Epithelial cell of esophagus (primary cell): ENCODE results near the gene GPC4.

ENCODE experiments used
- DNase-seq: peaks from one replicate; pipeline ENCODE4 v3.0.0; 2010; ENCODE audit warnings: low read depth
- H3K4me3 ChIP-seq: 2 replicates; pipeline ENCODE4 v1.5.1; 2011; ENCODE audit warnings: mild to moderate bottlenecking, low read length, control low read depth
- CTCF ChIP-seq: IDR thresholded peaks from 2 replicates; pipeline ENCODE4 v1.5.1; 2011; ENCODE audit warnings: low read depth, mild to moderate bottlenecking, low read length, control low read depth, inconsistent platforms; ENCODE audit not compliant: insufficient read depth; ENCODE audit errors: missing control alignments

The GPC4 gene

GRCh38 chrX:133415276-133416105 is at the start of gene GPC4:
TSS of gene GPC4 (minus strand) at chrX:133415489. CDS start at chrX:133414965, 524 bp downstream.
- TF ChIP-seq CTCF = no peak
- peak; percentile 54 for DNase-seq
- peak within 1 kb of the TSS; percentile 38 for H3K4me3 ChIP-seq

DNA sequence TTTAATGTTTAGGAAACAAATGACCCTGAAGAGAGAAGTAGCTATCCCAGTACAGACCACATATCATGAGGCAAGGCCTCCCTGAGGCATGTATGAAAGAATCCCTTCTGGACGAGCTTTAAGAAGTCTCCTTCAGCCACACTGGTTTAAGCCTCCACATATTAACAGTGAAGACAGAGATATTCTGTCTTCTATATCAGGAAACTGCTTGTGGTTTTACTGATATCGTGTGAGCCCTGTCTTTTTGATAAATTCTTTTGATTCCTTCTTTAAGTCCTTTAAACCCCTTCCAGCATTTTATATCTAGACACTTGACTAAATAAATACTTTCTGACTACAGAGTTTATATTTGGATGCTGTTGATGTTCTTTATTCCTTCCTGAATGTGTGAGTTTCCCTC is 45.9 kb upstream of the GPC4 start:
- H3K4me3 ChIP-seq = no peak overlapping the region
- no peak for DNase-seq
- no peak for TF ChIP-seq CTCF

GRCh38 chrX:133454924-133455323 is 39.6 kb upstream of the GPC4 start:
- TF ChIP-seq CTCF = no peak
- DNase-seq = no peak
- H3K4me3 ChIP-seq = no peak overlapping the region

DNA sequence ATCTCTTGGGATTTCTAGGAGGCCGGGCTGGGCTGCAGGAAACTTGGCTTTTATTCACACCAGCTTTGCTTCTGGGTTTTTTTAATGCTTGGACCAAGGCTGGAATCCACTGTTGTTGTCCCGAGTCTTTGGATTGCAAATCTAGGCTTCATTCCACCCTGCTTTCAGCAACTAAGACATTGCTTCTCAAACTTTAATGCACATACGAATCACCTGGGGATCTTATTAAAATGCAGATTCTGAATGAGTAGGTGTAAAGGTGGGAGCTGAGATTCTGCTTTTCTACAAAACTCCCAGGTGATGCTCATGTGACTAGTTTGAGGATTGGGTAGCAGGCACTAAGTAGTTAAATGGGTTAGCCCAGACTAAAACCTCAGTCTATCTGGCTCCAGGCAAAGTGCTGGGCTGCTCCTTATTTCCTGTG is 39.2 kb upstream of the GPC4 start:
- no peak for TF ChIP-seq CTCF
- no peak for DNase-seq

DNA sequence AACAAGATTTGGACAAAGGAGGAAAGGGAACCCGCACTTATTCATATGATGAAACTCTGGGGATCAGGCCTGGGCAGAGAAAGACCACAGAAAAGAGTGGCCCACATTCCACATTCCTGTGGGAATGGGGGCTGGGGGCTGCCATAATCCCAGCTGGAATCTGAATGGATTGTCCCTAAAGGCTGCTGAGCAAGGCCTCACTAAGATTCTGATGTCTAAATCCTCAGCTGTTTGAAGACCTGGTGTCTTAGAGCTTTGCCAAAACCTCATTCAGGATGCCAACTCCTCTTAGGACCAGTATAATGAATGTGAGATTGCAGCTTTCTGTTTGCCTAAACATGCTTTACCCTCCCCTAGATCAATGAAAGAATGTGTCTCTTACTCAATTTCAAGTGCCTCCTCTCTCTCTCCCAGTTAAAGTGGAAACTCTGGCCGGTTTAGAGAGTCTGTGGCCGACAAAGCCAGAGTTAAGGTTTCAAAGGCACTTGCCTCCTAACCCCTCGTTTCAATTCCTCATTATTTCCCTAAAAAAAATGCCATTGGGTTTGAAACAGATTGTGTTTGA is 33.3 kb upstream of the GPC4 start:
- TF ChIP-seq CTCF = no peak
- no peak overlapping the region for H3K4me3 ChIP-seq
- peak; percentile 47 for DNase-seq

More for the DNA sequence above, 39.2 kb upstream of the GPC4 start:
- H3K4me3 ChIP-seq = no peak overlapping the region

DNA sequence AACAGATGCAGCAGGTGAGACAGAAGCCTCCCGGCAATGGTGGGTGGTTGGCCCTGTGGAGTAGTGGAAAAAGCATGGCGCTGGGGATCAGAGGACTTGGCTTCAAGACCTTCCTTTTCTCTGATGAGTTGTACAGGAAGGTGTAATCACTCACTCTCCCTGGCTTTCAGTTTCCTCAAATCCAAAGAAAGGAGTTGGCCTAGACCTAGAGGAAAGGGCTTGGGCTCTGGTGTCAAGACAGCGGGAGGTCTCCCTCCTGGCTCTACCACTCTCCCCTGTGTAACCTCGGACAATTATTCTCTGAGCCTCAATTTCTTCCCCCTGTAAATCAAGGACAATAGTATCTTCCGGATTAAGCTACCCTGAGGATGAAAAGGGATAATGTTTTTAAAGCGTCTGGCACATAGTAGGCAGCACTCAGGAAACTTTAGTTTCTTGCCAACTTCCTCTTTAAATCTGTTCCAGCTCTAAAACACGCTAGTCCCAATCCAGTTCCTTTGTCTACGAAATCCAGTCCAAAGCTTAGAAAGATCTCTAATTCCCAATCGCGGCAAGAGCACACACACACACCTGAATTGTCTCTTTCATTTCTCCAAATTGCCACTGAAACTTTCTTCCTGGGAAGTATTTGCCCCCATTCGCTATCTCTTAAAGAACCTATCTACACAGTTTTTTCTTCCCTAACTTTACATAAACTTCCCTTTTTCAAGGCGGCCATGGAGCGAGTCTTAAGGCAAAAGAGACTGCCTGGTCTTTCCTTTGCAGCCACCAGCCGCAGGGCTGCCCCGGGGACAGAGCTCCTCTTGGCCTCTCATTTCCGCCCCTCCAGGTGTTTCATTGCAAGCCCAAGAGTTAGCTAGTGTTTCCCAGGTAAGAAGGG is 29.9 kb upstream of the GPC4 start:
- DNase-seq = peak; percentile 61
- peak overlapping the region; percentile 31 for H3K4me3 ChIP-seq
- no peak for TF ChIP-seq CTCF
